ENCODE data around the gene NIN. TPM values are rescaled to one million over a fixed set of nuclear protein-coding genes. Genes with fewer than 3 reads are reported as not detected.
A peak's percentile ranks its signal among the peaks of the same experiment; 100 is the strongest.

NIN gene
- total RNA-seq, 1 donor from 2014 or later, result 45.4 TPM

DNA sequence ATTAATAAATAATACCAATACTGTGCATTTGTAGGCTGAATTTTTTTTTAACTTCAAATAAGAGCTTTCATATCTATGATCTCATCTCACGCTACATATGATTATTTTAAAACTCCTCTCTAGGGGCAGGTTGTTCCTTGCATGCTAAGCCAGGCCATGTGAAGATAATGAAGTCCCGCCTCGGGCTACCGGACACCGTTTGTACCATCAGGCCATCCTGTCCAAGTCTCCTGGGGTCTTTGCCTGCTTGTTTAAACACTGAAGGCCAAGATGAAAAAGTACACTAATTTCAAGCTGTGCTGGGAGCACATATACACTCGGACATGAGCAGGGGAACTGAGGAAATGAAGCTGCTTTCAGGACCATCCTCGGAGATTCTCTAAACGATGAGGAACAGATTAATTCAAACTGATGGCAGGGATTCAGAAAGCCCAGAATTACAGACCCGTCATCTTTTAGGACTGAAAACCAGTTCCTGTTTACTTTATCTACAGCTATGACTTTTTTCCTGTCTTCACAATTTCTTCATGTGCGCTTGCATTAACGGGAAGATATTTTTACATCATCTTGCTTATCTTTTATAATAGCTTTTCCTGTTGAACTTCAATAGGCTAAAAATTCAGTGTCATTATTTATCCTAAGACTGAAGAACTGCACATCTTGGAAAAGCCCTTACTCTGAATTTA, 34.6 kb upstream of the NIN start:
- Mint-ChIP-seq H3K9me3 (ENCODE audit: unreplicated experiment) (no peaks in the 10 kb centered on the region), H3K4me1 (ENCODE audit: low read depth, unreplicated experiment) (peaks cover 7% of the 10 kb centered on the region), H3K27ac (ENCODE audit: unreplicated experiment) (no peak overlapping the region), H3K27me3 (ENCODE audit: low read depth, unreplicated experiment) (peaks cover 19% of the 10 kb centered on the region), H3K36me3 (ENCODE audit: low read depth, unreplicated experiment) (no peaks in the 10 kb centered on the region), H3K4me3 (ENCODE audit: unreplicated experiment) (no peak overlapping the region)
- Histone ChIP-seq H3K4me3 (ENCODE audit: insufficient read depth, low read depth, low read length) (no peak overlapping the region), H4K20me1 (ENCODE audit: insufficient read depth, low read length) (no peaks in the 10 kb centered on the region), H3K79me2 (ENCODE audit: insufficient read depth, low read length) (no peaks in the 10 kb centered on the region), H3K9ac (ENCODE audit: low read length) (no peak overlapping the region), H3K4me1 (ENCODE audit: insufficient read depth, low read length) (no peaks in the 10 kb centered on the region), H2AFZ (ENCODE audit: low read depth, low read length) (peak overlapping the region; percentile 36), H3K4me2 (ENCODE audit: low read length) (no peak overlapping the region), H3K9me3 (ENCODE audit: insufficient read depth, low read depth, low read length) (no peaks in the 10 kb centered on the region), H3K36me3 (ENCODE audit: insufficient read depth, low read length) (no peaks in the 10 kb centered on the region), H3K27me3 (ENCODE audit: insufficient read depth, low read length) (peaks cover 12% of the 10 kb centered on the region), H3K27ac (ENCODE audit: low read depth, low read length) (no peak overlapping the region)
- DNase-seq (ENCODE audit: low read depth) (no peak), FAIRE-seq (no peak)
- no peak for TF ChIP-seq EZH2 (IDR thresholded peaks at IDR 0.05; ENCODE audit: insufficient read depth, low read length)
- TF ChIP-seq, protein P1, sequence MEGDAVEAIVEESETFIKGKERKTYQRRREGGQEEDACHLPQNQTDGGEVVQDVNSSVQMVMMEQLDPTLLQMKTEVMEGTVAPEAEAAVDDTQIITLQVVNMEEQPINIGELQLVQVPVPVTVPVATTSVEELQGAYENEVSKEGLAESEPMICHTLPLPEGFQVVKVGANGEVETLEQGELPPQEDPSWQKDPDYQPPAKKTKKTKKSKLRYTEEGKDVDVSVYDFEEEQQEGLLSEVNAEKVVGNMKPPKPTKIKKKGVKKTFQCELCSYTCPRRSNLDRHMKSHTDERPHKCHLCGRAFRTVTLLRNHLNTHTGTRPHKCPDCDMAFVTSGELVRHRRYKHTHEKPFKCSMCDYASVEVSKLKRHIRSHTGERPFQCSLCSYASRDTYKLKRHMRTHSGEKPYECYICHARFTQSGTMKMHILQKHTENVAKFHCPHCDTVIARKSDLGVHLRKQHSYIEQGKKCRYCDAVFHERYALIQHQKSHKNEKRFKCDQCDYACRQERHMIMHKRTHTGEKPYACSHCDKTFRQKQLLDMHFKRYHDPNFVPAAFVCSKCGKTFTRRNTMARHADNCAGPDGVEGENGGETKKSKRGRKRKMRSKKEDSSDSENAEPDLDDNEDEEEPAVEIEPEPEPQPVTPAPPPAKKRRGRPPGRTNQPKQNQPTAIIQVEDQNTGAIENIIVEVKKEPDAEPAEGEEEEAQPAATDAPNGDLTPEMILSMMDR (IDR thresholded peaks at IDR 0.05; ENCODE audit: insufficient read depth, low read depth, low read length), result no peak

DNA sequence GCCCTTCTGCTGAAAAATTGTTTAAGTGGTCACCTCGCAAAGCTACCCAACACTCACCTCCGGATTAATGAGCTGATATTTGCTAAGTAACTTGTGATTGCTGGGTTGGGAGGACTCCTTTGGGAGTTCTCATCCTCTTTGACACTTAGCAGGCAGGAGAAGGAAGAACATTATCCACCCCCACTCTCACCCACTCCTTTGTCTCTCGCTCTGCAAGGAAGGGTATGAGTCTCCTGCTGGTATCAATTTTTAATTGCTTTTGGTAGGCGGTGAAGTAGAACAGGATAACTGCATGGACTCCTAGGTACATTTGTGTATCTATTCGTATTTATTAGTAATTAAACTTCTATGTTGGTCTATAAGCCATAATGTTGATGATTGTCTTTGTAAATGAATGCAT, 34.0 kb upstream of the NIN start:
- Histone ChIP-seq H3K9me3 (ENCODE audit: insufficient read depth, low read depth, low read length) (no peaks in the 10 kb centered on the region), H3K9ac (ENCODE audit: low read length) (no peak overlapping the region), H3K4me2 (ENCODE audit: low read length) (no peak overlapping the region), H3K27me3 (ENCODE audit: insufficient read depth, low read length) (peaks cover 6% of the 10 kb centered on the region), H3K27ac (ENCODE audit: low read depth, low read length) (no peak overlapping the region), H4K20me1 (ENCODE audit: insufficient read depth, low read length) (no peaks in the 10 kb centered on the region), H3K4me3 (ENCODE audit: insufficient read depth, low read depth, low read length) (no peak overlapping the region), H3K4me1 (ENCODE audit: insufficient read depth, low read length) (peaks cover 2% of the 10 kb centered on the region), H2AFZ (ENCODE audit: low read depth, low read length) (no peak overlapping the region), H3K36me3 (ENCODE audit: insufficient read depth, low read length) (no peaks in the 10 kb centered on the region), H3K79me2 (ENCODE audit: insufficient read depth, low read length) (no peaks in the 10 kb centered on the region)
- Mint-ChIP-seq H3K27ac (ENCODE audit: unreplicated experiment) (no peak overlapping the region), H3K4me1 (ENCODE audit: low read depth, unreplicated experiment) (peaks cover 9% of the 10 kb centered on the region), H3K4me3 (ENCODE audit: unreplicated experiment) (no peak overlapping the region), H3K9me3 (ENCODE audit: unreplicated experiment) (no peaks in the 10 kb centered on the region), H3K27me3 (ENCODE audit: low read depth, unreplicated experiment) (peaks cover 13% of the 10 kb centered on the region), H3K36me3 (ENCODE audit: low read depth, unreplicated experiment) (no peaks in the 10 kb centered on the region)
- TF ChIP-seq EZH2 (IDR thresholded peaks at IDR 0.05; ENCODE audit: insufficient read depth, low read length), result no peak
- TF ChIP-seq, protein P1 (IDR thresholded peaks at IDR 0.05; ENCODE audit: insufficient read depth, low read depth, low read length), result no peak
- FAIRE-seq (no peak), DNase-seq (ENCODE audit: low read depth) (no peak)

DNA sequence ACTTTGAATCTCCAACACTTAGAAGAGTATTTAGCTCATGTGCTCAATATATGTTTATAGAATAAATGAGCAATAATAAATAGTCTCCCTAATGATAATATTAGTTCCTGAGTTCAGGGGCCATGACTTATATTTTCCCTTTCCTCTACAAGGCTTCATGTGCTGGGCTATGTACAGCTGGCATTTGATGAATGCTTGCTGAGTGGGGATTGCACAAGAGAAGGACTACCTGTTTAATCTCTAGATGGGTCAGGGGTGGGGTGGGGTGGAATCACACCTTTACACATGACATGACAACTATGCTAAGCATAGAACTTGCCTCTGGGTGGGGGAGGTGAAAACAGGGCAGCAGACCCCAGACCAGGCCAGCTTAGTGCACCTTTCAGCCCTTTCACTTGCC, 33.3 kb upstream of the NIN start:
- DNase-seq (ENCODE audit: low read depth) (no peak), FAIRE-seq (no peak)
- Histone ChIP-seq H2AFZ (ENCODE audit: low read depth, low read length) (no peak overlapping the region), H3K4me2 (ENCODE audit: low read length) (no peak overlapping the region), H3K27me3 (ENCODE audit: insufficient read depth, low read length) (peaks cover 6% of the 10 kb centered on the region), H4K20me1 (ENCODE audit: insufficient read depth, low read length) (no peaks in the 10 kb centered on the region), H3K9ac (ENCODE audit: low read length) (no peak overlapping the region), H3K36me3 (ENCODE audit: insufficient read depth, low read length) (no peaks in the 10 kb centered on the region), H3K4me3 (ENCODE audit: insufficient read depth, low read depth, low read length) (no peak overlapping the region), H3K9me3 (ENCODE audit: insufficient read depth, low read depth, low read length) (no peaks in the 10 kb centered on the region), H3K4me1 (ENCODE audit: insufficient read depth, low read length) (peaks cover 9% of the 10 kb centered on the region), H3K27ac (ENCODE audit: low read depth, low read length) (no peak overlapping the region), H3K79me2 (ENCODE audit: insufficient read depth, low read length) (no peaks in the 10 kb centered on the region)
- Mint-ChIP-seq H3K9me3 (ENCODE audit: unreplicated experiment) (no peaks in the 10 kb centered on the region), H3K36me3 (ENCODE audit: low read depth, unreplicated experiment) (no peaks in the 10 kb centered on the region), H3K4me3 (ENCODE audit: unreplicated experiment) (no peak overlapping the region), H3K27ac (ENCODE audit: unreplicated experiment) (no peak overlapping the region), H3K4me1 (ENCODE audit: low read depth, unreplicated experiment) (peaks cover 9% of the 10 kb centered on the region), H3K27me3 (ENCODE audit: low read depth, unreplicated experiment) (peaks cover 7% of the 10 kb centered on the region)
- TF ChIP-seq, protein P1 (IDR thresholded peaks at IDR 0.05; ENCODE audit: insufficient read depth, low read depth, low read length), result no peak
- no peak for TF ChIP-seq EZH2 (IDR thresholded peaks at IDR 0.05; ENCODE audit: insufficient read depth, low read length)

Data from astrocyte (in vitro differentiated cells and primary cell).